ENCODE results near the gene TBX2. TPM values are rescaled to one million over a fixed set of nuclear protein-coding genes. Genes with fewer than 3 reads are reported as not detected.
A peak's percentile ranks its signal among the peaks of the same experiment; 100 is the strongest.

The TBX2 gene
- total RNA-seq, 2 donors from 2014 or later, result 0.07 TPM; not detected in 1

DNA sequence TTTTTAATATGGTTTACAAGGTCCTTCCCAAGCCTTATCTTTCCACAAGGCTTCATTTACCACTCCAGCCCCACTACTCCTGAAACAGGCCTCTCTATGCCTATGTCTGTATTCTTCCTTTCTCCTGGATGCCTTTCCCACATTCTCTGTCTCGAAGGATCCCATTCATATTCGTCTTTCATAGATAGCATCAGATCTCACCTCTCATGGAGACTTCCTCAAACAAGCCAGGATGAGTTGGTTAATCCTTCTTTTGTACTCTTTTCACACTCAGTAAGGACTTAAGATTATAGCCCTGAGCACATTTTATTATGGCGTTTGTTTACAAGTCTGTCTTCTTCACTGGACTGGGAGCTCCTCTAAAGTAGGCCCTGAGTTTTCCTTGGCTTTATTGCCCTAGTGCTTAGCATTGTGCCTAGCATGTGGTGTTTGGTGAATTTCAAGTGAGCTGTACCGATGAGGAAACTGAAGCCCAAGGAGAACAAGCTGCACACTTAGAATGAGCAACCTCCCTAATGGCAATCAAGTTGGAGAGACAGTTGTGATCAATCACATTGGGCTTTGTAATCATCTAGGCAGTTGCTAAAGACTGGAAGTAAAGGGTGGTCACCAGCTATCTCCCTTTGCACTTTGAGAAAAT is 42.6 kb downstream of the TBX2 start:
- H3K36me3 Mint-ChIP-seq (ENCODE audit: low read depth), result no peaks in the 10 kb centered on the region
- no peak overlapping the region for H3K9ac ChIP-seq (ENCODE audit: extremely low read depth, low read length, poor library complexity, severe bottlenecking)
- peaks cover 6% of the 10 kb centered on the region for H3K4me1 ChIP-seq (ENCODE audit: control insufficient read depth, insufficient read depth, low read length)
- H3K4me1 Mint-ChIP-seq, result peaks cover 10% of the 10 kb centered on the region
- peaks cover 1% of the 10 kb centered on the region for H3K9me3 ChIP-seq (ENCODE audit: control insufficient read depth, low read length)
- no peaks in the 10 kb centered on the region for H3K36me3 ChIP-seq (ENCODE audit: control insufficient read depth, insufficient read depth, low read length)
- TF ChIP-seq, protein P1, sequence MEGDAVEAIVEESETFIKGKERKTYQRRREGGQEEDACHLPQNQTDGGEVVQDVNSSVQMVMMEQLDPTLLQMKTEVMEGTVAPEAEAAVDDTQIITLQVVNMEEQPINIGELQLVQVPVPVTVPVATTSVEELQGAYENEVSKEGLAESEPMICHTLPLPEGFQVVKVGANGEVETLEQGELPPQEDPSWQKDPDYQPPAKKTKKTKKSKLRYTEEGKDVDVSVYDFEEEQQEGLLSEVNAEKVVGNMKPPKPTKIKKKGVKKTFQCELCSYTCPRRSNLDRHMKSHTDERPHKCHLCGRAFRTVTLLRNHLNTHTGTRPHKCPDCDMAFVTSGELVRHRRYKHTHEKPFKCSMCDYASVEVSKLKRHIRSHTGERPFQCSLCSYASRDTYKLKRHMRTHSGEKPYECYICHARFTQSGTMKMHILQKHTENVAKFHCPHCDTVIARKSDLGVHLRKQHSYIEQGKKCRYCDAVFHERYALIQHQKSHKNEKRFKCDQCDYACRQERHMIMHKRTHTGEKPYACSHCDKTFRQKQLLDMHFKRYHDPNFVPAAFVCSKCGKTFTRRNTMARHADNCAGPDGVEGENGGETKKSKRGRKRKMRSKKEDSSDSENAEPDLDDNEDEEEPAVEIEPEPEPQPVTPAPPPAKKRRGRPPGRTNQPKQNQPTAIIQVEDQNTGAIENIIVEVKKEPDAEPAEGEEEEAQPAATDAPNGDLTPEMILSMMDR (conservative IDR thresholded peaks at IDR 0.05), result no peak
- no peak overlapping the region for H3K4me3 Mint-ChIP-seq
- H3K4me3 ChIP-seq (ENCODE audit: low read length), result no peak overlapping the region
- no peak overlapping the region for H3K27ac ChIP-seq (ENCODE audit: low read depth, low read length)
- H3K27me3 Mint-ChIP-seq (ENCODE audit: insufficient read depth), result peaks cover 44% of the 10 kb centered on the region
- peaks cover 3% of the 10 kb centered on the region for H3K9me3 Mint-ChIP-seq
- no peak overlapping the region for H3K27ac Mint-ChIP-seq
- 66 to 73% methylated on average over 4 of the region's 4 CpGs for WGBS, 2 experiments (ENCODE audit: insufficient coverage in 1 of 2, insufficient read length in 1 of 2)
- H3K27me3 ChIP-seq (ENCODE audit: control insufficient read depth, insufficient read depth, low read length, poor library complexity, severe bottlenecking), result peaks cover 37% of the 10 kb centered on the region
- peak; percentile 53 for DNase-seq

DNA sequence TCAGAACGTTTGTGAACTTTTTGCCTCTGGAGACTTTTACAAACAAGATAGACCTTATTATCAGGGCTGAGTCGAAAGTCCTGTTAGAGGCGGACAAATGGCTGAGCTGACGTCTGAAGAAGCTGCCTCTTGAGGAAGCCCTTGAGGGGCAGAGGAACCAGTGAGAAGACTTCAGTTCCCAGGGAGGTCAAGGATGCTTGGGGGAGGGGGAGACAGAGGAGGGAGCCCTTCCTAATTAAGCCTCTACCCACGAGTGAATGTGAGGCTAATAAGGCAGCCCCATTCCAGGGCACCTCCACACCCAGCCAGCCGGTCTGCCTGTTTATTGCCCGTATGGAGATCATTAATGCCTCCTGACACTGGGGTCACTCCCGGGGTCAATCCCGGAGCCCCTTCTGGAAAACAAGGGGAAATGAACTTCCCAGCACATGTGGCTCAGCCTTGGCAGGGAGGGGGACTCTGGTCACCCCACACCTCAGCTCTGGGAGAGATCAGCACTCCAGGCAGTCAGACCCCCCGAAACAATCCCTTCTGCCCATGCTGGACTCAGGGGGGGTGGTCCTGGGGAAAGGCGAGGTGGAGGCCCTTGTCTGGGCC is 43.3 kb downstream of the TBX2 start:
- Mint-ChIP-seq H3K36me3 (ENCODE audit: low read depth) (no peaks in the 10 kb centered on the region), H3K4me3 (no peak overlapping the region), H3K27me3 (ENCODE audit: insufficient read depth) (peaks cover 50% of the 10 kb centered on the region), H3K27ac (no peak overlapping the region), H3K4me1 (peaks cover 10% of the 10 kb centered on the region), H3K9me3 (peaks cover 3% of the 10 kb centered on the region)
- Histone ChIP-seq H3K4me1 (ENCODE audit: control insufficient read depth, insufficient read depth, low read length) (peaks cover 6% of the 10 kb centered on the region), H3K4me3 (ENCODE audit: low read length) (no peak overlapping the region), H3K9me3 (ENCODE audit: control insufficient read depth, low read length) (no peaks in the 10 kb centered on the region), H3K9ac (ENCODE audit: extremely low read depth, low read length, poor library complexity, severe bottlenecking) (no peak overlapping the region), H3K36me3 (ENCODE audit: control insufficient read depth, insufficient read depth, low read length) (no peaks in the 10 kb centered on the region), H3K27me3 (ENCODE audit: control insufficient read depth, insufficient read depth, low read length, poor library complexity, severe bottlenecking) (peaks cover 39% of the 10 kb centered on the region), H3K27ac (ENCODE audit: low read depth, low read length) (no peak overlapping the region)
- whole genome bisulfite sequencing, 2 experiments (ENCODE audit: insufficient coverage in 1 of 2, insufficient read length in 1 of 2), result 92 to 94% methylated on average over 8 to 11 of the region's 11 CpGs
- TF ChIP-seq, protein P1 (conservative IDR thresholded peaks at IDR 0.05), result no peak
- DNase-seq, result peak; percentile 46

DNA sequence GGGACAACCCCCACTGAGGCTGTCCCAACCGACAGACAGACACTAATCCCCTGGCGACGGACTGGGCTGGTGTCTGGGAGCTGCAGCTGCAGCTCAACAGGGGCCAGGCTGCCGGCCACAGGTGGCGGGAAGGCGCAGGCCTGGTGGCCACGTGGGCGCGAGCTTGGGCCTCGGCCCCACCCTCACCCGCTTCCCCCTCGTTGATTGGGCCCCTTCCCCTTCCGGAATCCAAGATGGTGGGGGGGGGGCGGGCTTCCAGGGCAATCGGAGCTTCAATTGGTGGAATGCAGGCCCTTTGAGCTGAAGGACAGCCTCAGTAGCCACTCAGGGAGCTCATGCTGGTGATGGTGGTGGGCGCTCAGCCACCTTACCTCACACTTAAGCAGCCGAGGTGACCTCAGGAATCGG is 43.8 kb downstream of the TBX2 start:
- no peaks in the 10 kb centered on the region for H3K36me3 ChIP-seq (ENCODE audit: control insufficient read depth, insufficient read depth, low read length)
- H3K27me3 ChIP-seq (ENCODE audit: control insufficient read depth, insufficient read depth, low read length, poor library complexity, severe bottlenecking), result peaks cover 43% of the 10 kb centered on the region
- WGBS, 2 experiments (ENCODE audit: insufficient coverage in 1 of 2, insufficient read length in 1 of 2), result 88 to 92% methylated on average over 3 to 17 of the region's 18 CpGs
- H3K9ac ChIP-seq (ENCODE audit: extremely low read depth, low read length, poor library complexity, severe bottlenecking), result no peak overlapping the region
- H3K36me3 Mint-ChIP-seq (ENCODE audit: low read depth), result no peaks in the 10 kb centered on the region
- no peak overlapping the region for H3K27ac ChIP-seq (ENCODE audit: low read depth, low read length)
- peaks cover 53% of the 10 kb centered on the region for H3K27me3 Mint-ChIP-seq (ENCODE audit: insufficient read depth)
- H3K4me3 Mint-ChIP-seq, result no peak overlapping the region
- H3K4me1 Mint-ChIP-seq, result peaks cover 10% of the 10 kb centered on the region
- no peak overlapping the region for H3K4me3 ChIP-seq (ENCODE audit: low read length)
- DNase-seq, result peak; percentile 78
- peaks cover 3% of the 10 kb centered on the region for H3K9me3 Mint-ChIP-seq
- peaks cover 6% of the 10 kb centered on the region for H3K4me1 ChIP-seq (ENCODE audit: control insufficient read depth, insufficient read depth, low read length)
- no peak overlapping the region for H3K27ac Mint-ChIP-seq
- TF ChIP-seq, protein P1 (conservative IDR thresholded peaks at IDR 0.05), result no peak
- H3K9me3 ChIP-seq (ENCODE audit: control insufficient read depth, low read length), result no peaks in the 10 kb centered on the region
